ENCODE data around the gene HDLBP.

Gene HDLBP

DNA sequence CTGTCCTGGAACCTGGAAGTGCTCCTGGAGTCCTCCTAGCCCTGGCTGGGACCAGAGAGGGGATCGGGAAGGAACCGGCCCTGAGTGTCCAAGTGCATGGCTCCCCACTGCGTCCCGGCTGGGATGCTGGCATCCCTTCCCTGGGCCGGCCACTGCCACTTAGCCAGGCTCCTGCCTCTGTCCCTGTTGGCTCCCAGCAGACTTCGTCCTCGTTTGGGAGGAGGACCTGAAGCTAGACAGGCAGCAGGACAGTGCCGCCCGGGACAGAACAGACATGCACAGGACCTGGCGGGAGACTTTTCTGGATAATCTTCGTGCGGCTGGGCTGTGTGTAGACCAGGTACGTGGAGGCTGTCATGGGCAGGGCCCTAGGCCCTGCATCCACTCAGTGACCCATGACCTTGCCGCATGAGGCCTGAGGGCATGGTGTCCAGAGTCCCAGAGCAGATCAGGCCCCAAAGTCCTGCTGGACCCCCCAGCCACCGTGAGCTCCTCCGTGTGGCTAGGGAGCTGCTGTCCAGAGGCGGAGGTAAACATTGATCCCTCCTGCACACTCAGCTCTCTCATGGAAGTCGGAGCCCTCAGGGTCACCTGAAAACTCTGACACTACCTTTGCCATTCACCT is 119.9 kb downstream of the HDLBP start:
- no peaks in the 10 kb centered on the region for H3K9me3 ChIP-seq (ENCODE audit: control insufficient read depth, low read length)
- H3K79me2 ChIP-seq = no peaks in the 10 kb centered on the region
- no peak overlapping the region for H2AFZ ChIP-seq
- no peak overlapping the region for H3K27ac ChIP-seq
- H3K4me3 ChIP-seq (ENCODE audit: low read depth, low read length) = no peak overlapping the region
- no peak overlapping the region for H3K4me2 ChIP-seq (ENCODE audit: low read length)
- no peaks in the 10 kb centered on the region for H3K36me3 ChIP-seq (ENCODE audit: control insufficient read depth, insufficient read depth, low read length)
- H3K9ac ChIP-seq = no peak overlapping the region
- TF ChIP-seq, protein P1, sequence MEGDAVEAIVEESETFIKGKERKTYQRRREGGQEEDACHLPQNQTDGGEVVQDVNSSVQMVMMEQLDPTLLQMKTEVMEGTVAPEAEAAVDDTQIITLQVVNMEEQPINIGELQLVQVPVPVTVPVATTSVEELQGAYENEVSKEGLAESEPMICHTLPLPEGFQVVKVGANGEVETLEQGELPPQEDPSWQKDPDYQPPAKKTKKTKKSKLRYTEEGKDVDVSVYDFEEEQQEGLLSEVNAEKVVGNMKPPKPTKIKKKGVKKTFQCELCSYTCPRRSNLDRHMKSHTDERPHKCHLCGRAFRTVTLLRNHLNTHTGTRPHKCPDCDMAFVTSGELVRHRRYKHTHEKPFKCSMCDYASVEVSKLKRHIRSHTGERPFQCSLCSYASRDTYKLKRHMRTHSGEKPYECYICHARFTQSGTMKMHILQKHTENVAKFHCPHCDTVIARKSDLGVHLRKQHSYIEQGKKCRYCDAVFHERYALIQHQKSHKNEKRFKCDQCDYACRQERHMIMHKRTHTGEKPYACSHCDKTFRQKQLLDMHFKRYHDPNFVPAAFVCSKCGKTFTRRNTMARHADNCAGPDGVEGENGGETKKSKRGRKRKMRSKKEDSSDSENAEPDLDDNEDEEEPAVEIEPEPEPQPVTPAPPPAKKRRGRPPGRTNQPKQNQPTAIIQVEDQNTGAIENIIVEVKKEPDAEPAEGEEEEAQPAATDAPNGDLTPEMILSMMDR (IDR thresholded peaks at IDR 0.05) = no peak
- no peaks in the 10 kb centered on the region for H3K27me3 ChIP-seq (ENCODE audit: control insufficient read depth, insufficient read depth, low read length)
- H3K4me1 ChIP-seq = no peaks in the 10 kb centered on the region

DNA sequence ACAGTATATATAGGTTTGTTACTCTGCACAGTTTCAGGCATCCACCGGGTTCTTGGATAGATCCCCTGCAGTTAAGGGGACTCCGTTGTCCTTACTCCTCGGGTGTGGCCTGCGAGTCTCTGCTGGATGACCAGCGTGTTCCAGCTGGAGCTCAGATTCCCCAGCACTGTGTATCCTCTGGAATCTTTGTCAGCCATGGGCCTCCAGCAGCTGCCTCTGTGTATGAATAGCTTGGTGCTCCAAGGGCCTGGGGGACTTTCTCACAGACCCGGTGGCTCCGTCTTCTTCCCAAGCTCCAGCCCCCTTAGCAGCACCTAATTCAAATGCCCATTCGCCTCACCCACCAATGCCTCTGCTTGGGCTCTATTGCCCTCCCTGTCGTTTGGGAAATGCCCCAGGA is 120.7 kb downstream of the HDLBP start:
- Histone ChIP-seq H3K4me1 (no peaks in the 10 kb centered on the region), H3K4me3 (ENCODE audit: low read depth, low read length) (no peak overlapping the region), H3K79me2 (no peaks in the 10 kb centered on the region), H3K36me3 (ENCODE audit: control insufficient read depth, insufficient read depth, low read length) (no peaks in the 10 kb centered on the region), H2AFZ (no peak overlapping the region), H3K27ac (no peak overlapping the region), H3K9me3 (ENCODE audit: control insufficient read depth, low read length) (no peaks in the 10 kb centered on the region), H3K4me2 (ENCODE audit: low read length) (no peak overlapping the region), H3K27me3 (ENCODE audit: control insufficient read depth, insufficient read depth, low read length) (no peaks in the 10 kb centered on the region), H3K9ac (no peak overlapping the region)
- TF ChIP-seq, protein P1 (IDR thresholded peaks at IDR 0.05) = no peak

DNA sequence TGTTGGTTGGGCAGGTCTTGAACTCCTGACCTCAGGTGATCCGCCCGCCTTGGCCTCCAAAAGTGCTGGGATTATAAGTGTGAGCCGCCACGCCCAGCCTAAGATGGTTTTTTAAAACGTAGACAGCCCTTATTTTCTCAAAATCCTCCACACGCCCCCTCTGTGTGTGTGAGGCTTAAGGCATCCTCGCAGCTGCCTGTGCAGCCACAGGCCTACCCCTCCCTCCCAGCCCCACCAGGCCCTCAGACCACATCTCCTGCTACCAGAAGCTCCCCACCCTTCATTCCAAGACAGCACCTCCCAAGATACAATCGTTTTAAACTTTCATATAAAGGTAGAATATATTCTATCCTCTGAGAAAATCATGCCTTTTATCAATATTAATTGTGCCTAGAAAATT is 122.2 kb downstream of the HDLBP start:
- Histone ChIP-seq H2AFZ (no peak overlapping the region), H3K79me2 (no peaks in the 10 kb centered on the region), H3K4me3 (ENCODE audit: low read depth, low read length) (no peak overlapping the region), H3K36me3 (ENCODE audit: control insufficient read depth, insufficient read depth, low read length) (no peaks in the 10 kb centered on the region), H3K4me2 (ENCODE audit: low read length) (no peak overlapping the region), H3K4me1 (no peaks in the 10 kb centered on the region), H3K27ac (no peak overlapping the region), H3K9ac (no peak overlapping the region), H3K27me3 (ENCODE audit: control insufficient read depth, insufficient read depth, low read length) (no peaks in the 10 kb centered on the region), H3K9me3 (ENCODE audit: control insufficient read depth, low read length) (no peaks in the 10 kb centered on the region)
- TF ChIP-seq, protein P1 (IDR thresholded peaks at IDR 0.05) = no peak

DNA sequence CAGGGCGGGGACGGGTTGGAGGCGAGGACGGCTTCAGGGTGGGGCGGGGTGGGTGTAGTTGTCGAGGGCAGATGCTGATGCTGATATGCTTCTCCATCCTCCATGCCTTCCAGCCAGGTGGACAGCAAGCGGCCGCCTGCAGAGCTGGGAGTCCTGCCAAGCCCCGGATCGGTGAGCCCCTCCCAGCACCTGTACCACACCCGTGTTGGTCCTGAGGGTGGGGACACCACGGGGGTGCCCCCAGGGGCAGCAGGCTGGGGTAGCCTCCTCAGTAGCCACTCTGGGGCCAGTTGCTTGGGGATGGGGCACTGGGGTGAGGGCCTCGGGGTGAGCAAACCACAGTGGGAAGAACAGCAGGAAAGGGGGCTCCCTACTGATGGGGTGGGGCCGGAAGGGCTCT is 124.4 kb downstream of the HDLBP start:
- H3K9ac ChIP-seq = no peak overlapping the region
- no peak overlapping the region for H3K4me2 ChIP-seq (ENCODE audit: low read length)
- H2AFZ ChIP-seq = no peak overlapping the region
- H3K79me2 ChIP-seq = no peaks in the 10 kb centered on the region
- no peaks in the 10 kb centered on the region for H3K36me3 ChIP-seq (ENCODE audit: control insufficient read depth, insufficient read depth, low read length)
- H3K4me1 ChIP-seq = no peaks in the 10 kb centered on the region
- no peaks in the 10 kb centered on the region for H3K27me3 ChIP-seq (ENCODE audit: control insufficient read depth, insufficient read depth, low read length)
- no peak overlapping the region for H3K4me3 ChIP-seq (ENCODE audit: low read depth, low read length)
- no peaks in the 10 kb centered on the region for H3K9me3 ChIP-seq (ENCODE audit: control insufficient read depth, low read length)
- no peak overlapping the region for H3K27ac ChIP-seq
- TF ChIP-seq, protein P1 (IDR thresholded peaks at IDR 0.05) = no peak

GRCh38 chr2:241190291-241190981 is 125.0 kb downstream of the HDLBP start:
- Histone ChIP-seq H3K27ac (no peak overlapping the region), H3K79me2 (no peaks in the 10 kb centered on the region), H3K4me1 (no peaks in the 10 kb centered on the region), H3K9ac (no peak overlapping the region), H3K36me3 (ENCODE audit: control insufficient read depth, insufficient read depth, low read length) (no peaks in the 10 kb centered on the region), H3K9me3 (ENCODE audit: control insufficient read depth, low read length) (no peaks in the 10 kb centered on the region), H2AFZ (no peak overlapping the region), H3K27me3 (ENCODE audit: control insufficient read depth, insufficient read depth, low read length) (no peaks in the 10 kb centered on the region), H3K4me3 (ENCODE audit: low read depth, low read length) (no peak overlapping the region), H3K4me2 (ENCODE audit: low read length) (no peak overlapping the region)
- TF ChIP-seq, protein P1 (IDR thresholded peaks at IDR 0.05) = no peak

Data from parathyroid adenoma (tissue), 2 donors.